GM12878 (cell line): ENCODE results near the gene SCIN. TPM values are rescaled to one million over a fixed set of nuclear protein-coding genes. Genes with fewer than 3 reads are reported as not detected.

Source experiments
- ATAC-seq: fragments of 200-7000 bp; cut with Tn5 transposase; 3 replicates; pipeline ENCODE4 v1.9.1; 2020; ENCODE audit warnings: mild to moderate bottlenecking, moderate library complexity
- BruUV-seq: library from RNA; stranded (reverse); fragments of 400-500 nt; replicated peaks from 2 replicates; lab custom pipeline; 2021; lab: Mats Ljungman, UMichigan
- CTCF ChIA-PET: fragments of 300-600 bp; sonication (Branson Sonifier 250); formaldehyde crosslinking; extraction: SDS; loops from one replicate; lab custom pipeline; 2021; ENCODE audit warnings: inconsistent platforms; lab: Yijun Ruan, JAX
- POLR2A ChIA-PET: fragments of 350-600 bp; formaldehyde crosslinking; extraction: SDS; loops from one replicate; lab custom pipeline; 2021; ENCODE audit warnings: inconsistent platforms; lab: Charles Lee
- RAD21 ChIA-PET: fragments of 300-600 bp; sonication (Branson Sonifier 250); formaldehyde crosslinking; loops from one replicate; lab custom pipeline; 2023; ENCODE audit warnings: antibody characterized with exemption; ENCODE audit not compliant: unreplicated experiment; lab: Charles Lee
- SMC1A ChIA-PET: fragments of 300-600 bp; sonication (Branson Sonifier 250); formaldehyde crosslinking; loops from one replicate; lab custom pipeline; 2023; ENCODE audit not compliant: unreplicated experiment, uncharacterized antibody; lab: Charles Lee
- DNase-seq: peaks from one replicate; pipeline ENCODE4 v3.0.0-alpha.2; 2011; ENCODE audit warnings: low read depth, low spot score
- FAIRE-seq: peaks from 3 replicates; lab custom pipeline; 2011; peaks lifted over from hg19 to GRCh38; lab: Jason Lieb, UNC
- H2AFZ ChIP-seq: 2 replicates; pipeline ENCODE4 v1.6.0; 2011; ENCODE audit warnings: low read depth, low read length, control low read depth; ENCODE audit not compliant: control insufficient read depth
- H3K27ac ChIP-seq: 2 replicates; pipeline ENCODE4 v1.5.1; 2011; ENCODE audit warnings: control low read depth; ENCODE audit not compliant: control insufficient read depth, insufficient read depth
- H3K27me3 ChIP-seq, 2 experiments: replicated peaks in 1 of 2; 2 replicates each; pipeline versions ENCODE4 v1.6.0 to v1.6.1; 2011; ENCODE audit warnings: low read length in 1 of 2; ENCODE audit not compliant: control insufficient read depth in 2 of 2, insufficient read depth in 2 of 2
- H3K36me3 ChIP-seq, 2 experiments: 2 replicates each; pipeline ENCODE4 v1.5.1; 2011; ENCODE audit warnings: low read length in 1 of 2; ENCODE audit not compliant: control insufficient read depth in 2 of 2, insufficient read depth in 2 of 2
- H3K4me1 ChIP-seq: 2 replicates; pipeline ENCODE4 v1.6.1; 2011; ENCODE audit warnings: mild to moderate bottlenecking, low read length, moderate library complexity, mixed read lengths; ENCODE audit not compliant: control insufficient read depth, insufficient read depth
- H3K4me2 ChIP-seq: 2 replicates; pipeline ENCODE4 v1.6.0; 2011; ENCODE audit warnings: control low read depth; ENCODE audit not compliant: control insufficient read depth, insufficient read depth
- H3K4me3 ChIP-seq: fragments of 200-600 bp; sonication (generic); 2 replicates; pipeline ENCODE4 v1.5.1; 2016
- H3K79me2 ChIP-seq: 2 replicates; pipeline ENCODE4 v1.6.0; 2011; ENCODE audit warnings: low read length; ENCODE audit not compliant: control insufficient read depth, insufficient read depth
- H3K9ac ChIP-seq: 2 replicates; pipeline ENCODE4 v1.8.0; 2011; ENCODE audit warnings: low read length, control low read depth, mixed read lengths; ENCODE audit not compliant: control insufficient read depth, insufficient read depth
- H3K9me3 ChIP-seq: replicated peaks from 3 replicates; pipeline ENCODE4 v1.5.1; 2011; ENCODE audit warnings: mild to moderate bottlenecking, low read length; ENCODE audit not compliant: control insufficient read depth, insufficient read depth
- H4K20me1 ChIP-seq: 2 replicates; pipeline ENCODE4 v1.6.0; 2011; ENCODE audit not compliant: control insufficient read depth, insufficient read depth
- CEBPZ ChIP-seq: fragments of 150-350 bp; IDR thresholded peaks from 2 replicates; pipeline ENCODE4 v1.6.1; 2016; ENCODE audit warnings: low read depth, low read length
- CHD4 ChIP-seq: fragments of 200-600 bp; sonication (generic); IDR thresholded peaks from 2 replicates; pipeline ENCODE4 v1.6.1; 2016; ENCODE audit warnings: mild to moderate bottlenecking
- E2F4 ChIP-seq: IDR thresholded peaks from 2 replicates; pipeline ENCODE4 v1.6.1; 2012; ENCODE audit warnings: low read depth, low read length, improper control_type of control experiment
- EP300 ChIP-seq, 2 experiments: fragments of 150-350 bp in 1 of 2; IDR thresholded peaks; 2 replicates each; pipeline ENCODE4 v1.6.1; 2011 to 2012; ENCODE audit warnings: low read depth in 2 of 2, low read length in 2 of 2, borderline replicate concordance in 1 of 2, improper control_type of control experiment in 1 of 2, inconsistent platforms in 1 of 2; ENCODE audit not compliant: control insufficient read depth in 1 of 2
- MEF2B ChIP-seq: fragments of 450-650 bp; IDR thresholded peaks from 2 replicates; pipeline ENCODE4 v1.6.1; 2018; ENCODE audit warnings: mild to moderate bottlenecking, moderate library complexity; ENCODE audit not compliant: partially characterized antibody, poor library complexity, severe bottlenecking
- POLR2A ChIP-seq: IDR thresholded peaks from 2 replicates; pipeline ENCODE4 v1.6.1; 2011; ENCODE audit warnings: low read depth, mild to moderate bottlenecking, low read length
- RCOR1 ChIP-seq: conservative IDR thresholded peaks from 2 replicates; pipeline ENCODE4 v1.6.1; 2012; ENCODE audit warnings: low read depth, low read length, improper control_type of control experiment
- SKIL ChIP-seq: fragments of 450-650 bp; IDR thresholded peaks from 2 replicates; pipeline ENCODE4 v1.6.1; 2017; ENCODE audit warnings: mild to moderate bottlenecking, low read depth, inconsistent platforms; ENCODE audit not compliant: poor library complexity, severe bottlenecking
- SUZ12 ChIP-seq: fragments of 200-600 bp; sonication (generic); IDR thresholded peaks from one replicate; pipeline ENCODE4 v1.6.1; 2018; ENCODE audit warnings: antibody characterized with exemption, mild to moderate bottlenecking; ENCODE audit not compliant: unreplicated experiment
- ZBTB4 ChIP-seq: fragments of 450-650 bp; formaldehyde crosslinking; IDR thresholded peaks from 2 replicates; pipeline ENCODE4 v1.4.0; 2022; ENCODE audit warnings: mild to moderate bottlenecking, moderate library complexity
- ZSCAN29 ChIP-seq: fragments of 450-650 bp; IDR thresholded peaks from 2 replicates; pipeline ENCODE4 v1.6.1; 2017; ENCODE audit warnings: mild to moderate bottlenecking, moderate library complexity
- ZZZ3 ChIP-seq: IDR thresholded peaks from 2 replicates; pipeline ENCODE4 v1.6.1; 2011; ENCODE audit warnings: low read depth; ENCODE audit not compliant: control insufficient read depth, insufficient read length
- WGBS: methylation state at CpG from one replicate; pipeline ENCODE4 v1.1.6; 2016; ENCODE audit warnings: low lambda C conversion rate; ENCODE audit not compliant: insufficient replicate concordance, insufficient coverage; ENCODE audit errors: missing lambda C conversion rate; 5-methylcytosine and 5-hydroxymethylcytosine counted together
- in situ Hi-C: fragments of 300-500 bp; cut with MboI; formaldehyde crosslinking; loops from 9 replicates; pipeline ENCODE4 v1.14.3; 2018; ENCODE audit warnings: mixed read lengths
- intact Hi-C: fragments of 100-400 bp; cut with micrococcal nuclease; formaldehyde crosslinking; loops from one replicate; pipeline ENCODE4 v1.14.2; 2022; ENCODE audit not compliant: unreplicated experiment
- polyA plus RNA-seq, 11 experiments: library from polyadenylated mRNA; depleted of rRNA in 4 of 11; unstranded in 6 of 11; stranded (reverse) in 5 of 11; fragments of >200 nt; fragmentation: Nextera tagmentation in 4 of 11; fragmentation: Illumina TruSeq in 1 of 11; extraction: Ambion mirVana in 4 of 11; extraction: Trizol in 1 of 11; gene quantifications; 1 replicate in 1 of 11; 2 replicates in 10 of 11; pipeline versions ENCODE4 v1.2.1 to v1.2.3, GENCODE V29; 2011 to 2016; ENCODE audit warnings: inconsistent platforms in 2 of 11, missing spikeins in 2 of 11, low read depth in 1 of 11
- total RNA-seq, 4 experiments: library from RNA; depleted of rRNA in 3 of 4; stranded (reverse); fragments of >200 nt in 3 of 4; fragmentation: Illumina TruSeq in 1 of 4; extraction: Trizol in 1 of 4; gene quantifications; 2 replicates each; pipeline versions ENCODE4 v1.2.1 to v1.2.3, GENCODE V29; 2013 to 2021

The SCIN gene
- total and polyA plus RNA-seq, 10 of the 15 experiments (the other 5 are each of a cell fraction or from before 2014, with no cell fraction given): 0.23 to 2.1 (median 1.0) TPM

- TF ChIP-seq ZBTB4 (CRISPR knock-in tag) (no peak), POLR2A (no peak)
Measured at GRCh38 chr7:12661581-12661980, 91.1 kb downstream of the SCIN start (continued).

DNA sequence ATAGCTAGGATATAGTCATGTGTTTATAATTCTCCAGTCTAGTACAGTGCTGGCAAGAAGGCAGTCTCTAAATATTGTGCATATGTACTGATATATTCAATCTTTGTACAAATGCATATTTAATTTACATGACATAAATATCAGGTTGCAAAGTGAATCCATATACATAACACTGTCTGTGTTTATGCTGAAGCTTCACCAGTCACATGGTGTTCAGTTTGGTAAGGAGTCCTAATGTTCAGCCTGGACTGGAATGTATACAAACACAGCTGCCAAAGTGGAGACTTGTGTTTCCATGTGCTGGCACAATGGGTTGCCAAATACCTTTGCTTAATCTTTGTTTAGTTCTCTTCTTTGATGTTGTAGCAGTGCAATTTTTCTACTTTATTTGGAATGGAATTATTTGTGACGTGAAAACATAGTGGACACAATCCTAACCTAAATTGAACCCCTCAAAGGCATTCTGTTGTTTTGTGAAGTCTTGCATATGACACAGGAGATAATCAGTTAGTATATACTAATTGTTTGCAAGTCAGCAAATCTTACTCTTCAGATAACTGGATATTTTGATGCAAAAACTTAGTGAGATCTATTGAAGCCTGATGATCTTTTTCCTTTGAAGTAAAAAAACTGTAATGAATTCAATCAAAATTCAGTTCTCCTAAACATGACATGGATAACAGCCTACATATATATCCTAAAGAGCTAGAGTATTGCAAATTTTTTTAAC is 99.6 kb downstream of the SCIN start:
- 6% methylated on average over 1 of the region's 1 CpG for WGBS
- ChIA-PET POLR2A (no interaction called here), SMC1A (no interaction called here), RAD21 (no interaction called here), CTCF (no interaction called here)
- H3K27ac ChIP-seq: no peak overlapping the region
- H3K79me2 ChIP-seq: no peaks in the 10 kb centered on the region
- no TSS peak for BruUV-seq
- ATAC-seq: no peak
- intact Hi-C loops: no loop called here
- no peaks in the 10 kb centered on the region for H3K9me3 ChIP-seq
- no peak overlapping the region for H3K4me2 ChIP-seq
- H4K20me1 ChIP-seq: no peaks in the 10 kb centered on the region
- H3K36me3 ChIP-seq: no peaks in the 10 kb centered on the region
- no peak overlapping the region for H3K4me3 ChIP-seq
- no peak for DNase-seq
- FAIRE-seq: no peak
- H3K27me3 ChIP-seq: no peaks in the 10 kb centered on the region
- H2AFZ ChIP-seq: no peak overlapping the region
- in situ Hi-C loops: no loop called here
- no peaks in the 10 kb centered on the region for H3K4me1 ChIP-seq
- no peak overlapping the region for H3K9ac ChIP-seq
- no peak for TF ChIP-seq SKIL
- no peak for TF ChIP-seq E2F4
- TF ChIP-seq EP300 (IDR thresholded peaks at IDR 0.05; ENCODE audit: borderline replicate concordance in 1 of 2, control insufficient read depth in 1 of 2, low read depth in 2 of 2, low read length in 2 of 2): no peak
- TF ChIP-seq SUZ12: no peak
- TF ChIP-seq RCOR1: no peak
- TF ChIP-seq ZZZ3: no peak
- TF ChIP-seq CHD4: no peak
- TF ChIP-seq ZSCAN29: no peak
- no peak for TF ChIP-seq MEF2B
- no peak for TF ChIP-seq CEBPZ
